HG02588 (cell line): ENCODE measurements around the gene CELSR1.

ENCODE experiments used
- ATAC-seq: cut with Tn5 transposase; IDR thresholded peaks from one replicate; pipeline ENCODE4 v1.9.1; 2021; ENCODE audit warnings: mild to moderate bottlenecking, moderate library complexity; ENCODE audit not compliant: unreplicated experiment

Gene CELSR1

GRCh38 chr22:46557736-46558480 lies 20.5 kb upstream of the CELSR1 start:
- ATAC-seq = no peak

GRCh38 chr22:46556775-46557174 lies 19.4 kb upstream of the CELSR1 start:
- ATAC-seq = no peak

GRCh38 chr22:46553189-46553588 lies 15.8 kb upstream of the CELSR1 start:
- ATAC-seq = no peak

- no peak for ATAC-seq
Observed at GRCh38 chr22:46551996-46552395, 14.6 kb upstream of the CELSR1 start.

- ATAC-seq = no peak
Observed at GRCh38 chr22:46551321-46551720, 13.9 kb upstream of the CELSR1 start.

DNA sequence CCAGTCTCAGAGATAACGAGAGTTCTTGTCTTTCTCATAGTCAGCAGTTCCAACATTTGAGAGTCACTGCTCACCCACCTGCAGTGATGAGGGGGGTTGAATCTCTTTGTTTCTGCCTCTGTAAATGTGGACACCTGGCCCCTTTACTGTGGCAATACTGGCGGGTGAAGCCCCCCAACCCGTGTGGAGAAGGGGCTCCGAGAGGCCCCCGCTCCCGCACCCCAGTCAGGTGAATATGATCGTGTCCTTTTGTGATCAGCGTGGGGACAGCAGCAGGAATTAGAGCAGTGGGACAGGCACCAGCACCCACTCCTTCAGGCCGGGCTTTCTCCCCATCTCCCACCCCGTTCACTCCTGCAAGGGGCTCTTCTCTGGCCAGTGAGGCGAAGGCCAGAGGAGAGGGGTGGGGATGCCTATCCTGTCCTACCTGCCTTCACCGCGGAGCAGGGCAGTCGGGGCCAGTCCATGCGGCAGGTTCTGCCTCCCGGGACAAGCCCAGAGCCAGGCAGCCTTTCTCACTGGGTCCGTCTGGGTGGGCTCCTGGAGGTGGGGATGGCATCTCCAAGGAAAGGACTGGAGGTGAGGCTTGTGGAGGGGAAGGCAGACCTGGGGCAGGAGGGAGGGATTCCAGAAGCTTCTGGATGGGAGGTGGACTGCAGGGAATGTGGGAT lies 12.7 kb upstream of the CELSR1 start:
- no peak for ATAC-seq

- ATAC-seq = no peak
Observed at GRCh38 chr22:46549563-46549840, 12.1 kb upstream of the CELSR1 start.

- no peak for ATAC-seq
Observed at GRCh38 chr22:46547883-46548244, 10.4 kb upstream of the CELSR1 start.

GRCh38 chr22:46547179-46547882 lies 9.9 kb upstream of the CELSR1 start:
- no peak for ATAC-seq

GRCh38 chr22:46546466-46547178 lies 9.2 kb upstream of the CELSR1 start:
- no peak for ATAC-seq

DNA sequence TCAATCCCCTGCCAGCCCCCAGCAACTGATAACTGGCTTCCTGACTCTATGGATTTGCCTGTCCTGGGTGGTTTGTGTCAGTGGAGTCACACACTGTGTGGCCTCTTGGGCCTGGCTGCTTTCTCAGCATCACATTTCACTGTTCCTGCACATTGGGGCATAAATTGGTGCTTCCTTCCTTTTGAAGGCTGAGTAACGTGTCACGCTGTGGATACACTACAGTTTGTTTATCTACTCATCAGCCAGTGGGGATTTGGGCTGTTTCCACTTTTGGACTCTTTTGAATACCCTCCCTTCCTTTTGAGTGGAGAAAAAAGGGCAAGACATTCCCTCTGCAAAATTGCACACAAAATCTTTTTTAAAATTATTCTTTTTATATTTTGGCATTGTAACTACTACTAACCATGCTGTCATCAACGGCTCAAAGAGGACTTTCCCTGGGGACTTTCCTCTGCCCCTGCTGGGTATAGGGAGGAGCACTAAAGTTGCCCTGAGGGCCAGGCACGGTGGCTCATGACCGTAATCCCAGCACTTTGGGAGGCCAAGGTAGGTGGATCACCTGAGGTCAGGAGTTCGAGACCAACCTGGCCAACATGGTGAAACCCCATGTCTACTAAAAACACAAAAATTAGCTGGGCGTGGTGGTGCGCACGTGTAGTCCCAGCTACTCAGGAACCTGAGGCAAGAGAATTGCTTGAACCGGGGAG lies 7.8 kb upstream of the CELSR1 start:
- no peak for ATAC-seq

DNA sequence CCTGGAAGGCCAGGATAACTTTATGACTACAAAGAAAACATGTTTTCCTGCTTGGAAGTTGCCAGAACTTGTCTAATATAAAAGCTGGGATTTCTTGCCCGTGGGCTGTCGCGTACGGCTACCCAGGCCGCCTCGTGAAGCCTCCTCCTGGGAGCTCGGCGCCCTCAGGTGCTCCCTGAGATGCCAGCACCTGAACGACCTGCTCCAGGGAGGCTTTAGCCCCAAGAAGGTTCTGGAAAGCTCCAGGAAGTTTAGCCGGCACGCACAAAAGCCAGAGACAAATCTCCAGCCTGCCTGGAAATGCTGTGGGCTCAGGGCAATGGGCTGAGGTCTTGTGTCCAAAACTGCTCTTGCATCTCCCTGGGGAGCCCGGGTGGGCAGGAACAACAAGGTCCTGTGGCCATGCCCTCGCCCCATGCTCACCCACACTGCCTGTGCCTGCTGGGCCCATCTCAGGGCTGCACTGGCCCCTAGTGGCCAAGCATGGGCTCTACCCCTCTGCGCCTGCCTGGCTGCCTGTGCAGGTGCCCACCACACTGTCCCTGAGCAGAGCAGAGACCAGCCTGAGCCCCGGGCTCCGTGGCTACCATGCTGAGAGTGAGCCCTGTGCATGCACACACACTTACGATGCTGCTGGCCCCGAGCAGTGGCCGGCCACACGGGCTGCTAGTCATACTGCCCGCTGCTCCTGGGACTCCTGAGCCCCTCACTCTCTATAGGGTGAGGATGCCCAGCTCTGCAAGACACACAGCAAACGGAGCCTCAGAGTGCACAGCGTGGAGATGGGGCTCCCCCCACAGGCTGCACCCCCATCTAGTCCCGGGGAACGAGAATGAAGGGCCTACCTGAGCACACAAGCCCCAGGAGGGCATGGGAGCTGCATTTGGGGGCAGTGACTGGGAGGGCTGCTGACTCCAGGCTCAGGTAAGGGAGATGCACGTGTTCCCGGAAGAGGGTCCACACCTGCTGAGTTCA lies 4.9 kb upstream of the CELSR1 start:
- ATAC-seq = no peak

DNA sequence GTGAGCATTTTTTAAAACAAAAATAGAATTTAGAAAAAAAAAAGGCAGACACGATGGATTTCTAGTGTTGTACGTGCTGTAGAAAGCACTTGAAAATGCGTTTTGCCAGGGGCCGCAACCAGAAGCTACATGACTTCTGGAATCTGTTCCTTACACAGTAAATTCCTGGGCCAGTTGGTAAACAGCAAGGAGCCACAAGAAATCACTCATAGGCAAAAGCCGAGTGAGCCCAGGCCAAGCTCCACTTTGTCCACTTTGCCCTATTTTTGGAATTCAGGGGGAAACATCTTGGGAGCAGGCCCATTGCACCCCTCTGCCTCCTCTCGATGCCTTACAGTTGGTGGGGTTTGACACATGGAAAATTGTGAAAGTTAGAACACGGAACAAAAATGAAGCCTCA lies 4.1 kb upstream of the CELSR1 start:
- ATAC-seq = no peak

DNA sequence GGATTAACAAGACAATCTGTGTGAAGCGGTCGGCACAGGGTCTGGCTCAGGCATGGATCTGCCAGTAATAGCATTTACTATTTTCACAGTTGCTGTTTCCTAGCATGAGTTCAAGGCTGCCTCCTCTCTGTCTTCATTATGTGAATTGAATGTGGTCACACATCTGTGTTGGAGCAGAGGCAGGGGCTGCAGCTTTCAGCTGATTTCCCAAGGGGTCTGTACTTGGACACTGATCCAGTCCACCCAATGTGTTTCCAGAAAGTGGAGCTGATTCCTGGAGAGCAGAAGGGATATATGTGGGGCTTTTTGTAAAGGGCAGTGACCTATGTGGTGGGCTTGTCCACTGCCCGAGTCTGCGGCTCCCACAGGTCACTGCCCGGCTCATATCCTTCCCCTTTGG lies 3.5 kb upstream of the CELSR1 start:
- ATAC-seq = no peak

DNA sequence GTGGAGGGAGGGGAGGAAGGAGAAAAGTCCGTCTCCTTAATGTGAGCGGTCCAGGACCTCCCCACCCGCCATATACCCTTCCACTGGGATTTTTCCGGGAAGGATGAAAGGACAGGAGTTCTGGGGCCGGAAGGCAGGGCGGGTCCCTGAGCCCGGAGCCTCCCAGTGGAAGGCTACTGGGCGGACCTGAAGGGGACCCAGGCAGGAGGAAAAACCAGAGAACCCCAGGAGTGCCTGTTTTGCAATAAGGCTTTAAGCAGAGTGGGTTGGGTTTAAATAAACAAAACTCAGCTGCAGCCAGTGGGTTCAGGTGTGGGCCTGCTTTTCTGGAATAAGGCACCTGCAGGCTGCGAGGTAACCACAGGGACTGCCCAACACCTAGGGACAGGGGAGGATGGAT lies 1.7 kb upstream of the CELSR1 start:
- ATAC-seq = no peak

- ATAC-seq = no peak
Observed at GRCh38 chr22:46538814-46539160, 1.4 kb upstream of the CELSR1 start.

DNA sequence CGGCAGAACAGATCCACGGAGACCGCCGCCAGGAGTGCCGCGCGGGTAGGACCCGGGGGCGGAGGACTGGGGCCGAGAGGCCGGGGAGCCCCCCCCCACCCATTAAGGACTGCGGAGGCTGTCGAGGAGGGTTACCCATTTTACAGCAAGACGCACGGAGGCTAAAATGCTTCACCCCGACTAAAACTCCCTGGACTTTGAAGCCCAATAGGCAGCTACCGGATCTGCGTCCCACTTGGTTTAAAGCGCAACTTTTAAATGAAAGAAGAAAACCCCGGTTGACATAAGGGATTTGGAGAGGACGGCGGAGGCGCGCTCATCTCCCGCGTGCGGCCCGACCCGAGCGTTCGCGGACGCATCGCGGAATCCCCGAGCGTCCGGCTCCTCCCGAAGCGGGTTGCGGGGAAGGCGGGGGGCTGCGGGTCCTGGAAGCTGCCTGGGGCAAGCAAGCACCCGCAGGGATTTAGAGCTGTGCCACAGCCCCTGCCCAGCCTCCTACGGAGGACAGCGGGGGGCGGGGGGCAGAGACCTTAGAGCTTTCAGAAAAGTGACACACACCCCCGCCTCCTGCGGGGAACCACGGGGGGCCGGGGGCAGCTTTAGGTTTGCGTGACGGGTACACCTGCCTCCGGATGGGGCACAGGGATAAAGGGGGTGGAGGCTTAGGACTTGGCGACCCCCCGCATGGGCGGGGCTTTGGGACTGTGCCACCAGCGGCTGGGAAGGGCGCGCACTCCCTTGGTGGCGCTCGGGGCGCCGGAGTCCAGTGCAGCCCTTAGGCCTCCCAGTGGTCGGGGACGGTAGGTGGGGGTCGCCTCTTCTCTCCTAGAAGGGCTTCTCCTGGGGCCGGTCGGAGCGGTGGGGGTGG lies 760 bp upstream of the CELSR1 start:
- no peak for ATAC-seq

GRCh38 chr22:46536537-46537224 lies 739 bp downstream of the CELSR1 start:
- ATAC-seq = no peak
